ENCODE data around the gene B3GALT2.
"Not testable (repeated sequence)": the region's sequence is repeated elsewhere in the genome, so short reads cannot be mapped to it uniquely, and the experiment has no call there.

B3GALT2 gene, protein sequence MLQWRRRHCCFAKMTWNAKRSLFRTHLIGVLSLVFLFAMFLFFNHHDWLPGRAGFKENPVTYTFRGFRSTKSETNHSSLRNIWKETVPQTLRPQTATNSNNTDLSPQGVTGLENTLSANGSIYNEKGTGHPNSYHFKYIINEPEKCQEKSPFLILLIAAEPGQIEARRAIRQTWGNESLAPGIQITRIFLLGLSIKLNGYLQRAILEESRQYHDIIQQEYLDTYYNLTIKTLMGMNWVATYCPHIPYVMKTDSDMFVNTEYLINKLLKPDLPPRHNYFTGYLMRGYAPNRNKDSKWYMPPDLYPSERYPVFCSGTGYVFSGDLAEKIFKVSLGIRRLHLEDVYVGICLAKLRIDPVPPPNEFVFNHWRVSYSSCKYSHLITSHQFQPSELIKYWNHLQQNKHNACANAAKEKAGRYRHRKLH

DNA sequence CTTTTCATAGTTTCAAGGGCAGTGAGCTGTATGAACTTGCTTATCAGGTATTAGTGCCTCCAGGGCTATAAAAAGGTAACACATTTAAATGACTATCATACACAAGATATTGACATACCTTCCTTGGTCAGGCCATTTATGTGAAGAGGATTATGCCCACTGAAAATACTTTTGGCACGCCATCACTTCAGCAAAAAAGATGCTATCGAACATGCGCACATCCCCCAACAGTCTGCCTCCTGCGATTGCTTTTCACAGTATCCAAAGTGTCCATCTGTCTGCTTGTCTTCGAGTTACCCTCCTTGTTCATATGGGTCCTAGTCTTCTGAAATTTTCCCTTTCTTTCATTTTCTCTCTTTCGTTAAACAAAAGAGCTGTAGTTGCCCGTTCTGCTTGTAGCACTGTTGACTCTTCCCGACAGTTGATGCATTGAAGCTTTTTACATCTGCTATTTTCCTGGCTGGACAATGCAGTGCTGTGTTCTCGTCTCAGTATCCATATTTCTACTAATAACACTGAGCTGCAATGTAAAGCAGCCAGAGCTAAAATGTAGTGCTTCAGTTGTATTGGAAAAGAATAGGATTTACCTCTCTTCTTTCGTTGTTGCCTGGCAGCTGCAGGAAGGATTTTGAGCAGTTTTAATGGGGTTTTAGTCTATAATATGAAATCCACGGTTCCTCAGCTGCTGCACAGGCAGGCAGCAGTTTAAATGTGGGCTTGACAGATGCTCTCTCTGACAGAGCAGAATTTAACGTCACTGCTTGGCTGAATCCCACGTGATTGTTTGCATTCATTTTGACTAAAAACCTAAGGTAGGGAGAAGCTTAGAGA lies at the start of gene B3GALT2:
Gene B3GALT2, minus strand, starts transcription at position 713 of the 831 bp plus-strand sequence. CDS start 5,051 bp downstream, outside the sequence.
- no peak for DNase-seq (ENCODE audit: low read depth)

DNA sequence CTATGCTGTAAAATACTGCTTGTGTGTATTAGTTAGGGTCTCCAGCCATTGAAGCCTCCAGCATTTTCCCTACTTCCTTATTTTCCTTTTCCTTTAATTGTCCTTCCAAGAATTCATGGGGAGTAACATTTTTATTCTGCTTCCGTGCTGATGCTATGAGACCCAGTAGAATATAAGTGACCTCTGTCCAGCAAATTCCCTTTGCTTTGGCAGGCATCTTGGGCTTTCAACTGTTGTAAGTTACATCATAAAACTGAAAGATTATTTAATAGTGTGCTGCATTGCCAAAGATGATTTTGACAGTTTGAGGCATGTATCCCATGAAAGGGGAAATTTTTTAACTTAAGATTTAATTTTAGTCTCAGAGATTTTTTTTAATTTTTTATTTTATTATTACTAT lies 48.1 kb upstream of the B3GALT2 start:
- DNase-seq (ENCODE audit: low read depth) = no peak

DNA sequence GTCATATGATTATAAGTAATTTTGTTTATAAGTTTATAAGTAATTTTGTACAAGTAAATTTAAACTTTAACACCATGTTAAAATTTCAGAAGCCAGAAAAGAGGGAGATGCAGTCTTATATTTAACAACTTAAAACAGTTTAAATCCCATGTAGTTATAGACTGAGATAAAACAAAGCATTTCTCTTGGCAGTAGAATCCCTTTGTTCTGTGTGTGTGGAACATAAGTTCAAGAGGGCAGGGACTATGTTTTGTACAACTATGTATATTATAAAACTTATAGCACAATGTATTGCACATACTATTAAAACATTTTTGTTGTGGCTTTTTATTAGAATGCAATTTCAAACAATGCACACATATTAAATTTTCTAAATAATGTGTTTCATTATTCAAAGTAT lies 44.7 kb upstream of the B3GALT2 start:
- DNase-seq (ENCODE audit: low read depth) = not testable (repeated sequence)

DNA sequence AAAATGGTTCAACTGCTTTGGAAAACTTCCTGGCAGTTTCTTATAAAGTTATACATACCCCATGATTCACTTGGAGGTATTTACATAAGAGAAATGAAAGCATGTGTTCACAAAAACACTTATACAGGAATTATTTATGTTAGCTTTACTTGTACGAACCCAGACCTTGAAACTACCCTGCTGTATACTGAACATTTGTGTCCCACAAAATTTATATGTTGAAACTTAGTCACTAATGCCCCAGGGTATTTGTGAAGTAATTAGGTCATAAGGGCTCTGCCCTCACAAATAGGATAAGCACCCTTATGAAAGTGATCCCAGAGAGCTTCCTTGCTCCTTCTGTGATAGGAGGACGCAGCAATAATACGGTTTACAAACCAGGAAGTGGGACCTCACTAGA lies 42.7 kb upstream of the B3GALT2 start:
- DNase-seq (ENCODE audit: low read depth) = no peak

DNA sequence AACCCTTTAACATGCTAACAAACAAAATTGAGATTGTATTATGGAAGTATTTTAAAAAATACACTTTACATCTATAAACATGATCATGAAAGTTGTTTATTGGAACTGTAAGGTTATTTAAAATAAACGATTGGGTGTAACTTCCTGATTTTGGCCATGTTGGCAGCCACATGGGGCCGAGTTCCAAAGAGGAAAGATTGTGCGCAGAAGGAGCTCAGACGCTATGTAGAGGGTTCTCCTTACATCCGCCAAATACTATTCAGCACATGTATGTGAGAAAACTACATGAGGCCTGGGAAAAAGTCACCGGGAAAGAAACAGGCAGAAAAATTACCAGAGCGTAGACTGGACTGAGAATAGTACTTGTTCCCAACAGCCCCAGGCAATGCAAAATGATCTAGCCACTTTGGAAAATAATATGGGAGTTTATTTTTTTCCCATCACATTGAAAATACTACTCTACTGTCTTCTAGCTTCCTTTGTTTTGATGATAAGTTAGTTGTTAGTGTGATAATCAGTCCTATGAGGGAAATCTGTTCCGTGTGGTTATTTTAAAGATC lies 35.7 kb upstream of the B3GALT2 start:
- DNase-seq (ENCODE audit: low read depth) = no peak

DNA sequence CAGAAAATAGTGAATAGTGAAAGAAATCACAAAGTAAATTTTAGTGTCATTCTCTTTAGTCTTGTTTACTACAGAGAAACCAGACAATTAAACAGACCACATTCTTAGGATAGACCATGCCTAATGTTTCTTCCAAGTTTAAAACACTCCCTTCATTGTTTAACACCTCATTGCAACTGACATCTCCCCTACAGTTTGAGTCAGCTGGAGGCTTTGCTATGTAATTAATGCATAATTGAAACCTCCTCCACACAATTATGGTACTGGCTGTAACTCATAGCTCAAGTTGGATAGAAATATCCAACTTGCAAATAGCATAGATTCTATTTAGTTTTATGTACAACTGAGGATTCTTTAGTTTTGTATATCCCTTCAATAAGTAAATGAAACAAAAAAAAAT lies 35.2 kb upstream of the B3GALT2 start:
- no peak for DNase-seq (ENCODE audit: low read depth)

DNA sequence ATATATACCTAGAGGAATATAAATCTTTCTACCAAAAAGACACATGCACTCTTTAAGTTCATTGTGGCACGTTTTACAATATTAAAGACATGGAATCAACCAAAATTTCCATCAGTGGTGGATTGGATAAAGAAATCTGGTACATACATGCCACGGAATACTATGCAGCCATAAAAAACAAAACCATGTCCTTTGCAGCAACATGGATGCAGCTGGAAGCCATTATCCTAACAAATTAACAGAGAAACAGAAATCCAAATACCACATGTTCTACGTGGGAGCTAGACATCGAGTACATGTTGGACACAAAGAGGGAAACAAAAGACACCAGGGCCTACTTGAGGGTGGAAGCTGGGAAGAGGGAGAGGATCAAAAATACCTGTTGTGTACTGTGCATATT lies 33.0 kb upstream of the B3GALT2 start:
- DNase-seq (ENCODE audit: low read depth) = no peak

DNA sequence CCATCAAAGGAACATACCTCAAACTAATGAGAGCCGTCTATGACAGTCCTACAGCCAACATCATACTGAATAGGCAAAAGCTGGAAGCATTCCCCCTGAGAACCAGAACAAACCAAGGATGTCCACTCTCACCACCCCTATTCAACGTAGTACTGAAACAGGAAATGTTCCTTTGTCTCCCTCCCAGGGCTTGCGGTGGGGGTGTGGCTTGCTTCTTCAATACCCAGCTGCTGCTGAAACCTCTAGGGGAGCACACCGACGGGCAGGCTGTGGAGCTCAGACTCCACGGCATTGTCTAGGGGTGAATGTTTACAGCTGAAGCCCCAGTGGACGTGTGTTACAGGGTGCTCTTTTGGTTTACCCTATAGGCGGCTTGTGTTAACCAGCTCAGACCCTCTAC lies 30.5 kb upstream of the B3GALT2 start:
- no peak for DNase-seq (ENCODE audit: low read depth)

DNA sequence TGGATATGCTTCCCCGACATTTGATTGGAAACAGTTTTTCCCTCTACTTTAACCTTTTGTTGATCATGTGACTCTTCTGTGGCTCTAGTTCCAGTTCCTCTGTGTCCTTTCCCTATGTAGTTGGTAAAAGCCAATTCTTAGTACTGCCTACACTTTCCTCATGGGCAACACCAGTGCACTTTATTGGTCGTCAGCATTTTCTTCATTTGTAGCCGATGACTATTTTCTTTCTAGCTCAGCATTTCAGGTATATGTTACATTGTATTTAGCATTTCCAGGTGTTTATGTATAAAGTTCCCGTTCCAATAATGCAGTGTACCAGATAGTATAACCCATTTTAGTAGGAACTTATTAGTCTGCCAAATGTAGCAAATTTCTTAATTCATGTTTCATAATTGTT lies 27.6 kb upstream of the B3GALT2 start:
- no peak for DNase-seq (ENCODE audit: low read depth)

DNA sequence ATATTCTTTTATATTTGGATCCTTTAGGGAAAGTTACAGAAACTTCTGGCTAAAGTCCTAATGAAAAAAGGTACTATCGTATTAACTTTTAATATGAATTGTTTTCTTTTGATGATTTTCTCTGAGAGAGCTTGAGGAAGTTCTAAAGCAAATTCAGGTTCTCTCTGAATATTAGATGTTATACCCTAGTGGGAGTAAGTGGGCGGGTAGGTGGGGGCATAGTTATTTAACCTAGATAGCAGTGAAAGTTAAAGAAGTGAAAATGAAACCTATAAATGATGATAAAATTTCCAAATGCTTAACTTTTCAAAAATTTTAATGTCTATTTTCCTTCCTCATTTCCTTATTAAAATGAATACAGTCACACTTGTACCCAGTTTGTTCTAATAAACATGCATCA lies 26.2 kb upstream of the B3GALT2 start:
- DNase-seq (ENCODE audit: low read depth) = no peak

DNA sequence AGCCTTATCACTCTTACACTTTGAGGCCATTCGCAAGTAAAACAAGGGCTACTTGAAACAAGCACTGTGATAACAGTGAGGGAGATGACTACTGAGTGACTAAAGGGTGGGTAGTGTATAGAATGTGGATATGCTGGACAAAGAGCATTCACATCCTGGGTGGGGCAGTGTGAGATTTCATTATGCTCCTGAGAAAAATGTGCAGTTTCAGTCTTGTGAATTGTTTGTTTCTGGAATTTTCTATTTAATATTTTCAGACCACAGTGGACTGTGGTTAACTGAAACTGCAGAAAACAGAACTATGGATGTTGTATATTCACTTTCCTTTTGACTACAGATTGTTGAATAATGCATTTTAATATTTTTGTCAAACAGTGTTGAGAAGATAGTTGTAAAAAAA lies 25.1 kb upstream of the B3GALT2 start:
- no peak for DNase-seq (ENCODE audit: low read depth)

DNA sequence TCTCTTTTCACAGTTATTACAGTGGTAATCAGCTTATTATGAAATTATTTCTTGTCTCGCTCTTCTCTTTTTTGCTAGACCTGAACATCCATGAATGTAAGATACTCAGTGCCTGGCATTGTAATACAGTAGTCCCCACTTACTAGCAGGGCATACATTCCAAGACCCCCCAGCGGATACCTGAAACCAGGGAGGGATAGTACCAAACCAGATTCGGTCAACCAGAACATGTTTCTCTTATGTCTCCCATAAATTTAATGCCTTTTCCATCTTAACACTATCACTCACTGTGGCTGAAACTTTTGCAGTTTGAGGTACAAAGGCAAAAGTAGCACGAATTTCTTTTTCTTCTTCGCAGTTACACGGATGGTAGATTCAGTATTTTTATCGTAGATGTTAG lies 24.6 kb upstream of the B3GALT2 start:
- DNase-seq (ENCODE audit: low read depth) = no peak

DNA sequence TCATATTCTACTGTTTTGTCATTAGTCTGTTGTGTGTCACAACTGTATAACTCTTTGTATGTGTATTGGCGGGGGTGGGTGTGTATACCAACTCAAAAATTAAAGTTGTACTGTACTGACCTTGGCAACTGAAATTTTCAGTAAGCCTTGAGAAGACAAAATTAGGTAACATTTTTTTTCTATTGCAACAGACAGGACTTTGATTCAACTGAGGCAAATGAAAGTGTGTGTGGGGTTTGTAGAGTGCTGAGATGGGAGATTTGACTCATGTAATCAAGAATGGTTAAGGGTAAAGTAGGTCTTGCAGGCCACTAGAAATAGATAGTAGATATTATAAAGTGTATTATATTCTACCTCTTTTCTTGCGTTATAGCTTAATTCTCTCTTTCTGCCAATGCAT lies 14.6 kb upstream of the B3GALT2 start:
- no peak for DNase-seq (ENCODE audit: low read depth)

DNA sequence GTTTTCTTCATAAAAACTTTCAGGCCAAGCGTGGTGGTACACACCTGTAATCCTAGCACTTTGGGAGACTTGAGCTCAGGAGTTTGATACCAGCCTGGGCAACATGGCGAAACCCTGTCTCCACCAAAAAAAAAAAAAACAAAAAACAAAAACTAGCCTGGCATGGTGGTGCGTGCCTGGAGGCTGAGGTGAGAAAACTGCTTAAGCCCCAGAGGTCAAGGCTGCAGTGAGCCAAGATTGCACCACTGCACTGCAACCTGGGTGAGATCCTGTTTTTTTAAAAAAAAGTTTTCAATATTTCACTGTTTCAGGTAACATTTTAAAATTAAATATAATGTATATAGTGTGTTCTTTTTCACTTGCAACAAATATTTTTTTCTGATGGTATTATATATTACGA lies 13.5 kb upstream of the B3GALT2 start:
- no peak for DNase-seq (ENCODE audit: low read depth)

DNA sequence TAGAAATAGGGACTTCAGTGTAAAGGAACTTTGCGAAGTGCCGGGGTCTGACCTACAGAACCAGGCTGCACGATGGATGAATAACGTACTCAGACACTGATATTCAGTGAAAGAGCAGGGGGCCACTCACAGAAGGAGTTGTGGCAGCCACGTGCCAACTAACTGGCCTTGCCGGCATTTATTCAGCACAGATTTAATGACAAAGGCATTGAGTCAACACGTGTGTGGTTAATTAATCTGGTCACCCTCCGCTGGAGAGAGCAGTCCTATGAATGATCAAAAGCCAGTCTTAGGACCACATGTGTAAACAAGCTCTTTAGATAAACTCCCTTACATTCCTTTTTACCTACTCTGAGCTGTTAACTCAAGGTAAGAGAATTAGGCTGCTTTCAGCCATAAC lies 6.2 kb upstream of the B3GALT2 start:
- DNase-seq (ENCODE audit: low read depth) = no peak

DNA sequence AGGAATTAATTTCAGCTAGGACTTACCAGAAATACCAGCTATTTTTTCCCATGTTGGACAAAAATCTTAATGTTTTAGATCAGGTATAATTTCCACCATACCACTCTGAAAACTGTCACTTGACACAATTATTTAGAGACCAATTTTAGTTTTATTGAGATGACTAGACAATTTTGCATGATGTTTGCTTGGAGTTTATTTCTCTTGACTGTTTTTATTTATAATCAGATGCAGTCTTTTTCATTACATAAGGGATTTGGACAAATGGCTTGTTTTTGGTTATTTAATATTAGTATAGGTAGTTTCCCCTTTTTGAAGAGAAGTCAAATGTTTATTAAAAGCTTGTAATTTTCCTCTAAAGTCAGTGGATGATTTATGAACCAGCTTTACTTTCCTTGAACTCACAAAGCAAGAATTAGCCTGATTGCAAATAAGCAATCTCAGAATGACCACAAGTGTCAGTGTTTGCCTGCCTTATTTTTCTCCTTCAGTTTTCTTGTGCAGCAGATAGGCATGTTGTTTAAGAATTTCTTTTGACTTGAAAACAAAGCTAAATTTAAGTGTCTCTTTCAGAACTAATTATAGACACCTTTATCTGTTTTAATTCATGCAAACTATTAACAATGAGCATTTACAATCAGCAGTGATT lies 3.8 kb upstream of the B3GALT2 start:
- no peak for DNase-seq (ENCODE audit: low read depth)

DNA sequence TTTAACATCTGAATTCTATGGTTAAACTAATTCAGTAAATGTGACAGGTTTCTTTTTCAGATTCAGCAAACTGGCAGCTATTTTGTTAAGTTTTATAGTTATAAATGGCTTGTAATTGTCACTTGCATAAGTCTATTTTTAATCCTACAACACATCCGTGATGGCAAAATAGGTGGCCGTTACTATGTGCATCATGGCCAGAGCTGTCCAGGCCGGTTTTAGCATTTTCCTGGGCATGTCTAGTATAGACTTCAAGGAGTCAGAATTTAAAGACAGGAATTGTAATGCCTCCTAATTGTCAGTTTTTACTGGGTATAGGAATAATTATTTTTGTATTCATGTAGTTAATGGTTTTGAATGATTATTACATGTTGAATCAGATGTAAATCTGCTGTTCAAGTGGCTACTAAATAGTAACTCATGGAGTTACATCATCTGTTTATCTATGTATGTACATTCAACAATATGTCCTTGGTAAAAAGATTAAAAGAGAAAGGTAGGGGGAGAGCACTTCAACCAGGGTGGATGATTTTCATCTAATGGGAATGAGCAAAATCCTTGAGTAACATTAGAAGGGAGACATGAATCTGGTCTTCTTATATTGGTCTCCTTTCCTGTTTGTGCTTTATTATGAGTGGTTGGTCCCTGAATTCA lies 3.2 kb upstream of the B3GALT2 start:
- DNase-seq (ENCODE audit: low read depth) = no peak

DNA sequence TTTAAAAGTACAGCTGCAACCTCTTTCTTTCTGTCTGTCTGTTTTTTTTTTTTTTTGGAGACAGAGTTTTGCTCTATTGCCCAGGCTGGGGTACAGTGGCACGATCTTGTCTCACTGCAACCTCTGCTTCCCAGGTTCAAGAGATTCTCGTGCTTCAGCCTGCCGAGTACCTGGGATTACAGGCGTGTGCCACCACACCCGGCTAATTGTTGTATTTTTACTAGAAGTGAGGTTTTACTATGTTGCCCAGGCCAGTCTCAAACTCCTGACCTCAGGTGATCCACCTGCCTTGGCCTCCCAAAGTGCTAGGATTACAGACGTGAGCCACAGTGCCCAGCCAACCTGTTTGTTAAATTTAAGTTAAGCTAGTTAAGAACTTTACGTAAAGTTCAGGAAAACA lies 2.5 kb upstream of the B3GALT2 start:
- DNase-seq (ENCODE audit: low read depth) = not testable (repeated sequence)

DNA sequence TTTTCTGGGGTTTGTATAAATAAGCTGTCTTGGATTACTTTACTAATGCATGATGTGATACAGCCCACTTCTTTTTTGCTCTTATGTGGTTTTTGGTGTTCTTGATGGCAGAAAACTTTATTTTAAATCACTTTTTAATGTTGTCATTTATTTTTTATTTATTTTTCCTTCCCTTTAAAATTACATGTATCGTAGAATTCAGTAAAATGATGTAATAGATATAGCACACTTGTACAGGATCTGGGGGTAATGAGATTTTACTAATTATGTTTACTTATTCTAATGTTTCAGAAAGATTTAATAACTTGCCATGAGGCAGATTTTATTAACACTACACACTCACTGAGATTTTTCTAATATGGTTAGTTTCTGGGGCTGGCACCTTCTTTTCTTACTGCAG lies 701 bp upstream of the B3GALT2 start:
- DNase-seq (ENCODE audit: low read depth) = no peak

DNA sequence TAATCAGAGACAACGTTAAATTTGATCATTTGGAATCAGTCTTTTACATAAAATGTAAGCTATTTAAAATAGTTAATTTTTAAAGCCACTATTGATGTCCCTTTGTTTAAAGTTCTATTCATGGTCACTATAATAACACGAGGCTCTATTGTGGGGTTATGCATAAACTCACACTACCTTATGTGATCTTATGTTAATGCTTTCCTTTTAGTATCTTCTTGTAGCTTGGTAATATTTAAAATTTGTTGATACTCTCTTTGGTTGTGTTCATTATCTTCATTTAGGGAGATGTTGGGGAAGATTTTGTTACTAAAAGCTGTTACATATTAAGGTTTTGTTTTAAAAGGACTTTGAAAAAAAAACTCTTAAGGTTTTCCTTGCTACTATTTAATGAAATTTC lies 1.2 kb downstream of the B3GALT2 start:
- DNase-seq (ENCODE audit: low read depth) = no peak

DNA sequence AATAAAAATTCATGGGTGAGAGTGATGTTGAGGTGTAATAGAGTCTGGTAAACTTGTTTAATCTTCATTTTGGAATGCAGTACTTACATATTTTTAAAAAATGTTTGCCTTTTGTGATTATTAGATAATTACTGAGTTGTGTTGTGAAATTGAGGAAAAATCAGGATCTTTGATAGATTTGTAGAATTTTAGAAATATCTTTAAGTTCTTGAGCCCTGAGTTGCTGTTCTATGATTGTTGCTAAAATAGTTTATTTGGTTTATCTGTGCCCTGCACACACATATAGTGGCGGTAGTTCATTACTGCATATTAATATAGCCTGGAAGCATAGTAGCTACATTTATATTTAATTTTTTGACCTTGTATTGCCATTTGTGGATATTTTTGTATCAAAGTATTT lies 1.6 kb downstream of the B3GALT2 start:
- no peak for DNase-seq (ENCODE audit: low read depth)

DNA sequence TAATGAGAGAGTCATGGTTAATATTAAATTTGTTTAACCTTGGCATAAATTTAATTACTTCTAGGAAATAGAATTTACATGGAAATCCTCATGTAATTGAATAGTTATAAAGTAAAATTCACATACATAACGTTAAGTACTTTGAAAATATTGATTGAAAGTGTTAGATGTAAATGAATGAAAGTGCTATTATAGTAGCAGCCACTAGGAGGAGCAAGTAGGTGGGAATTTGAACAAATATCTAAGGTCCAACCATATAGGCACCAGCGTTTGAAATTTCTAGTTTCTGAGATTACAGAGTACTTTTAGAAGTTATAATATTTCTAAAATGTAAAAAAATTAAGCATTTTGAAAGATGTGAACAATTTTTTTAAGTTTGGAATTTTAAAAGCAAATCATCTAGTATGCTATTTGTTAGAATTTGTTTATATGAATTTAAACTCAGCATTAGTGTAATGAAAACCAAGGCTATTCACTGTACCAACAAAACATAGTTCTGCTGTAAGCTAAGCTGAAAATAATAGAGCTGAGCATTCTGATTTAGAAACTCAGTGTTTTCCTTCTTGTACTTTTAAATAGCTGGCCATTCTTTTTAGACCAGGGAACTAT lies 3.3 kb downstream of the B3GALT2 start:
- DNase-seq (ENCODE audit: low read depth) = no peak
